Neural progenitor cell (in vitro differentiated cells): ENCODE measurements around the gene CELF5. TPM values are rescaled to one million over a fixed set of nuclear protein-coding genes. Genes with fewer than 3 reads are reported as not detected.

ENCODE experiments used
- DNase-seq: peaks from one replicate; pipeline ENCODE4 v3.0.0-alpha.2; 2016; ENCODE audit warnings: low spot score
- H2AFZ ChIP-seq: fragments of 200-600 bp; sonication (generic); replicated peaks from 2 replicates; pipeline ENCODE4 v1.6.1; 2016; ENCODE audit warnings: antibody characterized with exemption
- H3F3A ChIP-seq: fragments of 200-600 bp; sonication (generic); 2 replicates; pipeline ENCODE4 v1.6.1; 2016; ENCODE audit warnings: antibody characterized with exemption, low read depth
- H3K27ac ChIP-seq: fragments of 200-600 bp; sonication (generic); 2 replicates; pipeline ENCODE4 v1.5.1; 2016; ENCODE audit warnings: mild to moderate bottlenecking
- H3K27me3 ChIP-seq: fragments of 200-600 bp; sonication (generic); 2 replicates; pipeline ENCODE4 v1.6.1; 2016; ENCODE audit warnings: mild to moderate bottlenecking, moderate library complexity
- H3K36me3 ChIP-seq: fragments of 200-600 bp; sonication (generic); 2 replicates; pipeline ENCODE4 v1.5.1; 2016
- H3K4me1 ChIP-seq: fragments of 200-600 bp; sonication (generic); 2 replicates; pipeline ENCODE4 v1.6.1; 2016; ENCODE audit warnings: mixed run types
- H3K4me2 ChIP-seq: fragments of 200-600 bp; sonication (generic); 2 replicates; pipeline ENCODE4 v1.6.1; 2016
- H3K4me3 ChIP-seq: fragments of 200-600 bp; sonication (generic); 2 replicates; pipeline ENCODE4 v1.5.1; 2016
- H3K79me2 ChIP-seq: fragments of 200-600 bp; sonication (generic); 2 replicates; pipeline ENCODE4 v1.6.1; 2016; ENCODE audit warnings: low read depth
- H3K9ac ChIP-seq: fragments of 200-600 bp; sonication (generic); 2 replicates; pipeline ENCODE4 v1.6.1; 2016
- H3K9me3 ChIP-seq: fragments of 200-600 bp; sonication (generic); 2 replicates; pipeline ENCODE4 v1.5.1; 2016; ENCODE audit warnings: low read depth
- H4K20me1 ChIP-seq: fragments of 200-600 bp; sonication (generic); 2 replicates; pipeline ENCODE4 v1.6.1; 2016; ENCODE audit warnings: low read depth
- H3K27ac Mint-ChIP-seq: 3 replicates; pipeline ENCODE4 v1.8.0; 2021; ENCODE audit warnings: mixed read lengths
- H3K27me3 Mint-ChIP-seq: 2 replicates; pipeline ENCODE4 v1.8.0; 2022; ENCODE audit warnings: low read depth, mild to moderate bottlenecking, inconsistent platforms, moderate library complexity, mixed read lengths; ENCODE audit not compliant: insufficient read depth
- H3K36me3 Mint-ChIP-seq: 3 replicates; pipeline ENCODE4 v1.8.0; 2021; ENCODE audit warnings: mixed read lengths
- H3K4me1 Mint-ChIP-seq: 3 replicates; pipeline ENCODE4 v1.8.0; 2021; ENCODE audit warnings: mixed read lengths
- H3K4me3 Mint-ChIP-seq: 3 replicates; pipeline ENCODE4 v1.8.0; 2021; ENCODE audit warnings: mild to moderate bottlenecking, moderate library complexity, mixed read lengths
- H3K9me3 Mint-ChIP-seq: 3 replicates; pipeline ENCODE4 v1.8.0; 2020; ENCODE audit warnings: mixed read lengths
- CTCF ChIP-seq: fragments of 200-600 bp; sonication (generic); IDR thresholded peaks from 2 replicates; pipeline ENCODE4 v1.5.1; 2017; ENCODE audit warnings: antibody characterized with exemption, mild to moderate bottlenecking
- EZH2 ChIP-seq: fragments of 200-600 bp; sonication (generic); IDR thresholded peaks from 2 replicates; pipeline ENCODE4 v1.6.1; 2017; ENCODE audit warnings: antibody characterized with exemption, mild to moderate bottlenecking, moderate library complexity
- EZH2phosphoT487 ChIP-seq: fragments of 200-600 bp; sonication (generic); IDR thresholded peaks from 2 replicates; pipeline ENCODE4 v1.6.1; 2017; ENCODE audit warnings: antibody characterized with exemption
- total RNA-seq: library from RNA; depleted of rRNA; stranded (reverse); fragments of >200 nt; gene quantifications from 2 replicates; pipeline ENCODE4 v1.2.3, GENCODE V29; 2015; ENCODE audit warnings: low replicate concordance

CELF5 gene
- total RNA-seq, 1 donor from 2014 or later: 7.9 TPM

GRCh38 chr19:3291644-3292043 is 67.2 kb downstream of the CELF5 start:
- Histone ChIP-seq H3K4me2 (no peak overlapping the region), H3K79me2 (no peaks in the 10 kb centered on the region), H3K4me1 (no peaks in the 10 kb centered on the region), H3K9ac (no peak overlapping the region), H3K27me3 (no peaks in the 10 kb centered on the region), H3K27ac (no peak overlapping the region), H3K9me3 (no peaks in the 10 kb centered on the region), H3K4me3 (no peak overlapping the region), H4K20me1 (peaks cover 6% of the 10 kb centered on the region), H3F3A (no peaks in the 10 kb centered on the region), H3K36me3 (no peaks in the 10 kb centered on the region), H2AFZ (no peak overlapping the region)
- Mint-ChIP-seq H3K9me3 (no peaks in the 10 kb centered on the region), H3K4me1 (no peaks in the 10 kb centered on the region), H3K36me3 (no peaks in the 10 kb centered on the region), H3K27me3 (peaks cover 2% of the 10 kb centered on the region), H3K27ac (no peak overlapping the region), H3K4me3 (no peak overlapping the region)
- DNase-seq: no peak
- TF ChIP-seq EZH2 (no peak), CTCF (no peak), EZH2phosphoT487 (no peak)

- H3K9me3 ChIP-seq: no peaks in the 10 kb centered on the region
- no peak overlapping the region for H3K27ac Mint-ChIP-seq
- H3K4me1 ChIP-seq: no peaks in the 10 kb centered on the region
- TF ChIP-seq EZH2 (no peak), EZH2phosphoT487 (no peak)
- H3K27me3 Mint-ChIP-seq: peaks cover 4% of the 10 kb centered on the region
- H3K36me3 Mint-ChIP-seq: no peaks in the 10 kb centered on the region
- H3K4me3 Mint-ChIP-seq: no peak overlapping the region
- no peak overlapping the region for H3K27ac ChIP-seq
- H3K4me3 ChIP-seq: no peak overlapping the region
- peaks cover 6% of the 10 kb centered on the region for H4K20me1 ChIP-seq
- no peaks in the 10 kb centered on the region for H3K9me3 Mint-ChIP-seq
- H3K4me1 Mint-ChIP-seq: no peaks in the 10 kb centered on the region
- H3K36me3 ChIP-seq: no peaks in the 10 kb centered on the region
- H3F3A ChIP-seq: no peaks in the 10 kb centered on the region
- no peak for DNase-seq
- no peaks in the 10 kb centered on the region for H3K79me2 ChIP-seq
- no peak overlapping the region for H3K9ac ChIP-seq
- no peak overlapping the region for H2AFZ ChIP-seq
- no peak overlapping the region for H3K4me2 ChIP-seq
- H3K27me3 ChIP-seq: no peaks in the 10 kb centered on the region
Observed at GRCh38 chr19:3292958-3293529, 68.6 kb downstream of the CELF5 start.

GRCh38 chr19:3293560-3293959 is 69.1 kb downstream of the CELF5 start:
- Histone ChIP-seq H2AFZ (no peak overlapping the region), H3K4me3 (no peak overlapping the region), H3F3A (no peaks in the 10 kb centered on the region), H3K79me2 (no peaks in the 10 kb centered on the region), H3K9ac (no peak overlapping the region), H3K27ac (no peak overlapping the region), H4K20me1 (peaks cover 6% of the 10 kb centered on the region), H3K4me1 (no peaks in the 10 kb centered on the region), H3K4me2 (no peak overlapping the region), H3K27me3 (no peaks in the 10 kb centered on the region), H3K36me3 (no peaks in the 10 kb centered on the region), H3K9me3 (no peaks in the 10 kb centered on the region)
- Mint-ChIP-seq H3K27ac (no peak overlapping the region), H3K4me1 (no peaks in the 10 kb centered on the region), H3K36me3 (no peaks in the 10 kb centered on the region), H3K27me3 (peaks cover 4% of the 10 kb centered on the region), H3K9me3 (no peaks in the 10 kb centered on the region), H3K4me3 (no peak overlapping the region)
- TF ChIP-seq EZH2: no peak
- no peak for TF ChIP-seq CTCF
- no peak for TF ChIP-seq EZH2phosphoT487
- DNase-seq: no peak

GRCh38 chr19:3294080-3294850 is 69.8 kb downstream of the CELF5 start:
- Histone ChIP-seq H3K36me3 (no peaks in the 10 kb centered on the region), H3K9ac (no peak overlapping the region), H3K4me1 (no peaks in the 10 kb centered on the region), H3K27ac (no peak overlapping the region), H3K4me2 (no peak overlapping the region), H3K4me3 (no peak overlapping the region), H3F3A (no peaks in the 10 kb centered on the region), H3K79me2 (no peaks in the 10 kb centered on the region), H4K20me1 (peaks cover 6% of the 10 kb centered on the region), H2AFZ (no peak overlapping the region), H3K9me3 (no peaks in the 10 kb centered on the region), H3K27me3 (no peaks in the 10 kb centered on the region)
- Mint-ChIP-seq H3K27me3 (peaks cover 7% of the 10 kb centered on the region), H3K9me3 (no peaks in the 10 kb centered on the region), H3K27ac (no peak overlapping the region), H3K4me3 (no peak overlapping the region), H3K4me1 (no peaks in the 10 kb centered on the region), H3K36me3 (no peaks in the 10 kb centered on the region)
- no peak for DNase-seq
- TF ChIP-seq EZH2phosphoT487: no peak
- TF ChIP-seq EZH2: no peak
- no peak for TF ChIP-seq CTCF
